ENCODE results near the gene AKAP3. TPM values are rescaled to one million over a fixed set of nuclear protein-coding genes. Genes with fewer than 3 reads are reported as not detected.
A peak's percentile ranks its signal among the peaks of the same experiment; 100 is the strongest.

The AKAP3 gene
- total RNA-seq, 2 experiments from 2014 or later = 0.96 to 2.0 TPM

GRCh38 chr12:4649358-4649661 lies 459 bp upstream of the AKAP3 start:
- peaks cover 33% of the 10 kb centered on the region for H3K36me3 Mint-ChIP-seq (ENCODE audit: low read depth)
- ATAC-seq (ENCODE audit: poor library complexity) (no peak), DNase-seq (no peak)
- no peaks in the 10 kb centered on the region for H3K27me3 Mint-ChIP-seq
- peak overlapping the region; percentile 92 for H3K4me3 Mint-ChIP-seq
- no peaks in the 10 kb centered on the region for H3K27me3 ChIP-seq (ENCODE audit: control insufficient read depth in 1 of 2, insufficient read depth in 2 of 2, low read length in 2 of 2)
- no peak for TF ChIP-seq CTCF (IDR thresholded peaks at IDR 0.05)
- intact Hi-C loops (cut with DNase I, micrococcal nuclease) = loop anchor here (1.0 to 10.0 kb wide), 5 partner anchors 42 to 1845 kb away; partner anchors contain the start of gene RAD51AP1 (in 1 of the 2)
- no peaks in the 10 kb centered on the region for H3K9me3 ChIP-seq (ENCODE audit: control insufficient read depth in 1 of 2, insufficient read depth in 1 of 2, low read length in 2 of 2)
- peak overlapping the region; percentile 67 to 72 for H3K27ac ChIP-seq (ENCODE audit: low read depth in 1 of 2, low read length in 2 of 2)
- CTCF ChIA-PET = interaction anchor here (1.3 to 6.2 kb wide), 2 partner anchors 45 to 372 kb away, joined by 3 to 27 read pairs; no protein-coding TSS in a partner anchor
- peak overlapping the region; percentile 93 for H3K4me3 ChIP-seq (ENCODE audit: low read length)
- H3K9me3 Mint-ChIP-seq = no peaks in the 10 kb centered on the region
- H3K4me1 Mint-ChIP-seq (ENCODE audit: low read depth) = peaks cover 58% of the 10 kb centered on the region
- POLR2A ChIA-PET = interaction anchor here (0.6 to 2.5 kb wide), 14 partner anchors 8 to 1818 kb away, joined by 3 to 12 read pairs (median 3); a partner anchor contains a TSS
- peak overlapping the region; percentile 95 for H3K27ac Mint-ChIP-seq
- peaks cover 5% of the 10 kb centered on the region for H3K36me3 ChIP-seq (ENCODE audit: insufficient read depth, low read length)
- peaks cover 16% of the 10 kb centered on the region for H3K4me1 ChIP-seq (ENCODE audit: insufficient read depth, low read length)

GRCh38 chr12:4648104-4648500 lies 749 bp downstream of the AKAP3 start:
- no peak for ATAC-seq (ENCODE audit: poor library complexity)
- Mint-ChIP-seq H3K4me3 (peak overlapping the region; percentile 92), H3K36me3 (ENCODE audit: low read depth) (peaks cover 23% of the 10 kb centered on the region), H3K27ac (peak overlapping the region; percentile 95), H3K4me1 (ENCODE audit: low read depth) (peaks cover 49% of the 10 kb centered on the region), H3K27me3 (no peaks in the 10 kb centered on the region), H3K9me3 (no peaks in the 10 kb centered on the region)
- ChIA-PET CTCF (interaction anchor here (6.2 kb wide), 1 partner anchor 44 kb away, joined by 27 read pairs; no protein-coding TSS in a partner anchor), POLR2A (interaction anchor here (0.8 to 2.5 kb wide), 12 partner anchors 9 to 1770 kb away, joined by 3 to 12 read pairs (median 3); partner anchors contain the start of gene CCND2)
- H3K4me1 ChIP-seq (ENCODE audit: insufficient read depth, low read length) = peaks cover 16% of the 10 kb centered on the region
- H3K4me3 ChIP-seq (ENCODE audit: low read length) = peak overlapping the region; percentile 93
- H3K27me3 ChIP-seq (ENCODE audit: control insufficient read depth in 1 of 2, insufficient read depth in 2 of 2, low read length in 2 of 2) = no peaks in the 10 kb centered on the region
- DNase-seq = peak in 2 of 14 experiments; percentile 28 to 30
- no peak for TF ChIP-seq CTCF (IDR thresholded peaks at IDR 0.05)
- no peaks in the 10 kb centered on the region for H3K9me3 ChIP-seq (ENCODE audit: control insufficient read depth in 1 of 2, insufficient read depth in 1 of 2, low read length in 2 of 2)
- H3K27ac ChIP-seq (ENCODE audit: low read depth in 1 of 2, low read length in 2 of 2) = peak overlapping the region in 1 of 2 donors; percentile 72
- H3K36me3 ChIP-seq (ENCODE audit: insufficient read depth, low read length) = no peaks in the 10 kb centered on the region
- intact Hi-C loops (cut with DNase I, micrococcal nuclease) = loop anchor here (2.0 to 10.0 kb wide), 4 partner anchors 41 to 1843 kb away; partner anchors contain the start of gene RAD51AP1 (in 1 of the 2)

GRCh38 chr12:4645023-4645422 lies 3.8 kb downstream of the AKAP3 start:
- CTCF ChIA-PET = interaction anchor here (6.2 kb wide), 1 partner anchor 40 kb away, joined by 27 read pairs; no protein-coding TSS in a partner anchor

More at GRCh38 chr12:4645023-4645422, 3.8 kb downstream of the AKAP3 start:
- no peak overlapping the region for H3K27ac ChIP-seq (ENCODE audit: low read depth in 1 of 2, low read length in 2 of 2)
- TF ChIP-seq CTCF (IDR thresholded peaks at IDR 0.05) = no peak
- no peaks in the 10 kb centered on the region for H3K36me3 ChIP-seq (ENCODE audit: insufficient read depth, low read length)
- Mint-ChIP-seq H3K36me3 (ENCODE audit: low read depth) (peaks cover 11% of the 10 kb centered on the region), H3K27me3 (no peaks in the 10 kb centered on the region), H3K27ac (no peak overlapping the region), H3K9me3 (no peaks in the 10 kb centered on the region), H3K4me1 (ENCODE audit: low read depth) (peaks cover 26% of the 10 kb centered on the region), H3K4me3 (peak overlapping the region; percentile 3)
- peaks cover 15% of the 10 kb centered on the region for H3K4me1 ChIP-seq (ENCODE audit: insufficient read depth, low read length)
- no peaks in the 10 kb centered on the region for H3K9me3 ChIP-seq (ENCODE audit: control insufficient read depth in 1 of 2, insufficient read depth in 1 of 2, low read length in 2 of 2)
- POLR2A ChIA-PET = no interaction called here
- peaks cover 0 to 3% of the 10 kb centered on the region in 2 experiments for H3K27me3 ChIP-seq (ENCODE audit: control insufficient read depth in 1 of 2, insufficient read depth in 2 of 2, low read length in 2 of 2)
- no peak overlapping the region for H3K4me3 ChIP-seq (ENCODE audit: low read length)
- intact Hi-C loops (cut with DNase I, micrococcal nuclease) = loop anchor here (5.0 to 10.0 kb wide), 3 partner anchors 38 to 1840 kb away; no protein-coding TSS in a partner anchor
- ATAC-seq (ENCODE audit: poor library complexity) (no peak), DNase-seq (no peak)
